HepG2 (cell line): ENCODE results near the gene DTX2. TPM values are rescaled to one million over a fixed set of nuclear protein-coding genes. Genes with fewer than 3 reads are reported as not detected.
A peak's percentile ranks its signal among the peaks of the same experiment; 100 is the strongest.

ENCODE experiments used
- AKAP8 ChIP-seq: sonication (generic); formaldehyde crosslinking; IDR thresholded peaks from 2 replicates; pipeline ENCODE4 v1.5.1; 2020; ENCODE audit warnings: mild to moderate bottlenecking, missing genetic modification reagents
- CCDC6 ChIP-seq: sonication (generic); formaldehyde crosslinking; IDR thresholded peaks from 2 replicates; pipeline ENCODE4 v1.8.1; 2022; ENCODE audit warnings: mild to moderate bottlenecking, missing genetic modification reagents, moderate library complexity
- GATAD2A ChIP-seq: IDR thresholded peaks from 2 replicates; pipeline ENCODE4 v1.6.1; 2016
- GTF2F1 ChIP-seq: fragments of 150-350 bp; IDR thresholded peaks from 2 replicates; pipeline ENCODE4 v1.6.1; 2014; ENCODE audit warnings: low read length
- HHEX ChIP-seq: IDR thresholded peaks from 2 replicates; pipeline ENCODE4 v1.6.1; 2016; ENCODE audit warnings: control low read depth
- MEIS1 ChIP-seq: sonication (generic); formaldehyde crosslinking; IDR thresholded peaks from 2 replicates; pipeline ENCODE4 v1.9.0; 2021; ENCODE audit warnings: mild to moderate bottlenecking, missing genetic modification reagents, moderate library complexity, borderline replicate concordance
- NFKB2 ChIP-seq: sonication (generic); formaldehyde crosslinking; IDR thresholded peaks from 2 replicates; pipeline ENCODE4 v1.4.0; 2020; ENCODE audit warnings: missing genetic modification reagents, borderline replicate concordance
- PAWR ChIP-seq: sonication (generic); formaldehyde crosslinking; IDR thresholded peaks from 2 replicates; pipeline ENCODE4 v1.4.0; 2020; ENCODE audit warnings: missing genetic modification reagents, mild to moderate bottlenecking, borderline replicate concordance
- SMARCC2 ChIP-seq: fragments of 450-650 bp; IDR thresholded peaks from 2 replicates; pipeline ENCODE4 v1.6.1; 2017; ENCODE audit warnings: antibody characterized with exemption, mild to moderate bottlenecking
- TAF15 ChIP-seq: fragments of 200-400 bp; formaldehyde crosslinking; IDR thresholded peaks from one replicate; pipeline ENCODE4 v1.6.1; 2018; ENCODE audit warnings: mild to moderate bottlenecking, low read depth, low read length; ENCODE audit not compliant: poor library complexity, severe bottlenecking
- TP53 ChIP-seq: sonication (generic); formaldehyde crosslinking; conservative IDR thresholded peaks from 2 replicates; pipeline ENCODE4 v1.4.0; 2020; ENCODE audit warnings: missing genetic modification reagents
- TSC22D2 ChIP-seq: sonication (generic); formaldehyde crosslinking; IDR thresholded peaks from 2 replicates; pipeline ENCODE4 v1.5.1; 2020; ENCODE audit warnings: missing genetic modification reagents, mild to moderate bottlenecking, borderline replicate concordance
- ZKSCAN8 ChIP-seq: IDR thresholded peaks from 2 replicates; pipeline ENCODE4 v1.6.1; 2016; ENCODE audit warnings: borderline replicate concordance, missing genetic modification reagents, missing compliant biosample characterization
- ZNF496 ChIP-seq: sonication (generic); formaldehyde crosslinking; IDR thresholded peaks from 2 replicates; pipeline ENCODE4 v1.8.1; 2023; ENCODE audit warnings: mild to moderate bottlenecking, moderate library complexity, missing genetic modification reagents; ENCODE audit not compliant: insufficient replicate concordance
- ZNF563 ChIP-seq: sonication (generic); formaldehyde crosslinking; IDR thresholded peaks from 2 replicates; pipeline ENCODE4 v1.8.0; 2022; ENCODE audit warnings: mild to moderate bottlenecking, moderate library complexity, missing genetic modification reagents
- ZNF7 ChIP-seq: IDR thresholded peaks from 2 replicates; pipeline ENCODE4 v1.6.1; 2016; ENCODE audit warnings: missing biosample characterization, missing genetic modification reagents
- ZNF878 ChIP-seq: sonication (generic); formaldehyde crosslinking; IDR thresholded peaks from 2 replicates; pipeline ENCODE4 v1.8.1; 2023; ENCODE audit warnings: mild to moderate bottlenecking, missing genetic modification reagents, moderate library complexity
- ZSCAN22 ChIP-seq: sonication (generic); formaldehyde crosslinking; IDR thresholded peaks from 2 replicates; pipeline ENCODE4 v1.4.0; 2020; ENCODE audit warnings: mild to moderate bottlenecking, missing genetic modification reagents
- ZZZ3 ChIP-seq: sonication (generic); formaldehyde crosslinking; IDR thresholded peaks from 2 replicates; pipeline ENCODE4 v1.4.0; 2020; ENCODE audit warnings: missing genetic modification reagents, mild to moderate bottlenecking, borderline replicate concordance
- polyA plus RNA-seq, 8 experiments: library from polyadenylated mRNA; depleted of rRNA in 3 of 8; stranded (reverse) in 7 of 8; unstranded in 1 of 8; fragments of >200 nt; fragmentation: Illumina TruSeq in 4 of 8; extraction: Trizol in 4 of 8; gene quantifications; 2 replicates each; pipeline versions ENCODE4 v1.2.1 to v1.2.3, GENCODE V29; 2011 to 2016; ENCODE audit warnings: low read depth in 4 of 8, missing spikeins in 1 of 8, mixed read lengths in 1 of 8; ENCODE audit not compliant: insufficient read depth in 1 of 8
- total RNA-seq, 5 experiments: library from RNA; depleted of rRNA; stranded (reverse); fragments of >200 nt; fragmentation: Illumina TruSeq; extraction: Trizol; gene quantifications; 2 replicates each; pipeline ENCODE4 v1.2.3, GENCODE V29; 2016; ENCODE audit warnings: low read depth in 1 of 5
- TF ChIP-seq, protein P1 (sequence below): sonication (generic); formaldehyde crosslinking; IDR thresholded peaks from 2 replicates; pipeline ENCODE4 v1.4.0; 2020; ENCODE audit warnings: mild to moderate bottlenecking, missing genetic modification reagents
- TF ChIP-seq, protein P2 (sequence below): sonication (generic); formaldehyde crosslinking; IDR thresholded peaks from 2 replicates; pipeline ENCODE4 v1.5.0; 2020; ENCODE audit warnings: missing genetic modification reagents
- TF ChIP-seq, protein P3 (sequence below): sonication (generic); formaldehyde crosslinking; IDR thresholded peaks from 2 replicates; pipeline ENCODE4 v1.4.0; 2020; ENCODE audit warnings: mild to moderate bottlenecking, missing genetic modification reagents
- TF ChIP-seq, protein P4 (sequence below): sonication (generic); formaldehyde crosslinking; IDR thresholded peaks from 2 replicates; pipeline ENCODE4 v1.5.0; 2020; ENCODE audit warnings: missing genetic modification reagents
- TF ChIP-seq, protein P5 (sequence below): sonication (generic); formaldehyde crosslinking; IDR thresholded peaks from 2 replicates; pipeline ENCODE4 v1.4.0; 2020; ENCODE audit warnings: missing genetic modification reagents
- TF ChIP-seq, protein P6 (sequence below): sonication (generic); formaldehyde crosslinking; conservative IDR thresholded peaks from 2 replicates; pipeline ENCODE4 v1.8.0; 2022; ENCODE audit warnings: missing genetic modification reagents

Gene DTX2
- total and polyA plus RNA-seq, 2 of the 13 experiments (the other 11 are each of a cell fraction or from before 2014, with no cell fraction given), result 5.5 to 6.2 TPM

DNA sequence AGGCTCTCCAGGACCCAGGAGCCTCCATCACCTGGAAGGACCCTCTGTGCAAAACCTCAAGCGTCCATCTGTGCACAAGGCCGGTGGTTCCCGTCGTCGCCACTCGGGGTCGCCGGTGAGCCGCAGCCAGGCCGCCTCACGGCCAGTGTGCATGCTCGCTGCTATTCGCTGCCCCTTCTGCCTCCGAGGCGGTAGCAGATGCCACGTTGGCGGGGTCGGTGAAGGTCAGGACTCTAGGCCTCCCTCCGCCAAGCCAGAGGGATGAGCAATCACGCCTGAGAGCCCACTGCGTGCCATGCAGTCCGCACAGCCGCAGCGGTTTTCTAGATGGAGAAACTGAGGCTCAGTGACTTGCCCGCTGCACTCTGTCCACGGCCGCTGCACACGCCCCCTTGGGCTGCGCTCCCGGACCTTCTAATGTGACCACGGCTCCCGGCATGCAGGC lies 54.5 kb downstream of the DTX2 start (continued):
- TF ChIP-seq, protein P1, sequence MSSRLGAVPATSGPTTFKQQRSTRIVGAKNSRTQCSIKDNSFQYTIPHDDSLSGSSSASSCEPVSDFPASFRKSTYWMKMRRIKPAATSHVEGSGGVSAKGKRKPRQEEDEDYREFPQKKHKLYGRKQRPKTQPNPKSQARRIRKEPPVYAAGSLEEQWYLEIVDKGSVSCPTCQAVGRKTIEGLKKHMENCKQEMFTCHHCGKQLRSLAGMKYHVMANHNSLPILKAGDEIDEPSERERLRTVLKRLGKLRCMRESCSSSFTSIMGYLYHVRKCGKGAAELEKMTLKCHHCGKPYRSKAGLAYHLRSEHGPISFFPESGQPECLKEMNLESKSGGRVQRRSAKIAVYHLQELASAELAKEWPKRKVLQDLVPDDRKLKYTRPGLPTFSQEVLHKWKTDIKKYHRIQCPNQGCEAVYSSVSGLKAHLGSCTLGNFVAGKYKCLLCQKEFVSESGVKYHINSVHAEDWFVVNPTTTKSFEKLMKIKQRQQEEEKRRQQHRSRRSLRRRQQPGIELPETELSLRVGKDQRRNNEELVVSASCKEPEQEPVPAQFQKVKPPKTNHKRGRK (CRISPR knock-in tag), result peak; percentile 80
- TF ChIP-seq CCDC6 (CRISPR knock-in tag), result no peak
- peak; percentile 74; the same call in 1 of the 2 replicates for TF ChIP-seq ZNF563 (CRISPR knock-in tag)
- no peak for TF ChIP-seq TSC22D2 (CRISPR knock-in tag)
- TF ChIP-seq, protein P2, sequence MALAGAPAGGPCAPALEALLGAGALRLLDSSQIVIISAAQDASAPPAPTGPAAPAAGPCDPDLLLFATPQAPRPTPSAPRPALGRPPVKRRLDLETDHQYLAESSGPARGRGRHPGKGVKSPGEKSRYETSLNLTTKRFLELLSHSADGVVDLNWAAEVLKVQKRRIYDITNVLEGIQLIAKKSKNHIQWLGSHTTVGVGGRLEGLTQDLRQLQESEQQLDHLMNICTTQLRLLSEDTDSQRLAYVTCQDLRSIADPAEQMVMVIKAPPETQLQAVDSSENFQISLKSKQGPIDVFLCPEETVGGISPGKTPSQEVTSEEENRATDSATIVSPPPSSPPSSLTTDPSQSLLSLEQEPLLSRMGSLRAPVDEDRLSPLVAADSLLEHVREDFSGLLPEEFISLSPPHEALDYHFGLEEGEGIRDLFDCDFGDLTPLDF, result no peak
- TF ChIP-seq ZNF878, result no peak
- no peak for TF ChIP-seq GTF2F1
- no peak for TF ChIP-seq ZNF496 (CRISPR knock-in tag)
- TF ChIP-seq GATAD2A (CRISPR knock-in tag), result peak; percentile 51; the same call in 1 of the 2 replicates
- no peak for TF ChIP-seq AKAP8 (CRISPR knock-in tag)
- no peak for TF ChIP-seq ZNF7
- TF ChIP-seq, protein P3, sequence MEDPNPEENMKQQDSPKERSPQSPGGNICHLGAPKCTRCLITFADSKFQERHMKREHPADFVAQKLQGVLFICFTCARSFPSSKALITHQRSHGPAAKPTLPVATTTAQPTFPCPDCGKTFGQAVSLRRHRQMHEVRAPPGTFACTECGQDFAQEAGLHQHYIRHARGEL (CRISPR knock-in tag), result peak; percentile 94
- TF ChIP-seq, protein P4, sequence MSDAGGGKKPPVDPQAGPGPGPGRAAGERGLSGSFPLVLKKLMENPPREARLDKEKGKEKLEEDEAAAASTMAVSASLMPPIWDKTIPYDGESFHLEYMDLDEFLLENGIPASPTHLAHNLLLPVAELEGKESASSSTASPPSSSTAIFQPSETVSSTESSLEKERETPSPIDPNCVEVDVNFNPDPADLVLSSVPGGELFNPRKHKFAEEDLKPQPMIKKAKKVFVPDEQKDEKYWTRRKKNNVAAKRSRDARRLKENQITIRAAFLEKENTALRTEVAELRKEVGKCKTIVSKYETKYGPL (CRISPR knock-in tag), result no peak
- TF ChIP-seq, protein P5, sequence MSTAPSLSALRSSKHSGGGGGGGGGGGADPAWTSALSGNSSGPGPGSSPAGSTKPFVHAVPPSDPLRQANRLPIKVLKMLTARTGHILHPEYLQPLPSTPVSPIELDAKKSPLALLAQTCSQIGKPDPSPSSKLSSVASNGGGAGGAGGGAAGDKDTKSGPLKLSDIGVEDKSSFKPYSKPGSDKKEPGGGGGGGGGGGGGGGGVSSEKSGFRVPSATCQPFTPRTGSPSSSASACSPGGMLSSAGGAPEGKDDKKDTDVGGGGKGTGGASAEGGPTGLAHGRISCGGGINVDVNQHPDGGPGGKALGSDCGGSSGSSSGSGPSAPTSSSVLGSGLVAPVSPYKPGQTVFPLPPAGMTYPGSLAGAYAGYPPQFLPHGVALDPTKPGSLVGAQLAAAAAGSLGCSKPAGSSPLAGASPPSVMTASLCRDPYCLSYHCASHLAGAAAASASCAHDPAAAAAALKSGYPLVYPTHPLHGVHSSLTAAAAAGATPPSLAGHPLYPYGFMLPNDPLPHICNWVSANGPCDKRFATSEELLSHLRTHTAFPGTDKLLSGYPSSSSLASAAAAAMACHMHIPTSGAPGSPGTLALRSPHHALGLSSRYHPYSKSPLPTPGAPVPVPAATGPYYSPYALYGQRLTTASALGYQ (CRISPR knock-in tag), result no peak
- TF ChIP-seq SMARCC2, result no peak
- peak; percentile 48; the same call in 1 of the 2 replicates for TF ChIP-seq MEIS1 (CRISPR knock-in tag)
- 0 out of 2 replicates have a peak, but pooled peaks have one; percentile 44 for TF ChIP-seq PAWR
- no peak for TF ChIP-seq TAF15
- no peak for TF ChIP-seq ZZZ3
- TF ChIP-seq TP53 (CRISPR knock-in tag), result no peak
- no peak for TF ChIP-seq HHEX
- no peak for TF ChIP-seq NFKB2 (CRISPR knock-in tag)
- no peak for TF ChIP-seq ZSCAN22 (CRISPR knock-in tag)
- TF ChIP-seq, protein P6, sequence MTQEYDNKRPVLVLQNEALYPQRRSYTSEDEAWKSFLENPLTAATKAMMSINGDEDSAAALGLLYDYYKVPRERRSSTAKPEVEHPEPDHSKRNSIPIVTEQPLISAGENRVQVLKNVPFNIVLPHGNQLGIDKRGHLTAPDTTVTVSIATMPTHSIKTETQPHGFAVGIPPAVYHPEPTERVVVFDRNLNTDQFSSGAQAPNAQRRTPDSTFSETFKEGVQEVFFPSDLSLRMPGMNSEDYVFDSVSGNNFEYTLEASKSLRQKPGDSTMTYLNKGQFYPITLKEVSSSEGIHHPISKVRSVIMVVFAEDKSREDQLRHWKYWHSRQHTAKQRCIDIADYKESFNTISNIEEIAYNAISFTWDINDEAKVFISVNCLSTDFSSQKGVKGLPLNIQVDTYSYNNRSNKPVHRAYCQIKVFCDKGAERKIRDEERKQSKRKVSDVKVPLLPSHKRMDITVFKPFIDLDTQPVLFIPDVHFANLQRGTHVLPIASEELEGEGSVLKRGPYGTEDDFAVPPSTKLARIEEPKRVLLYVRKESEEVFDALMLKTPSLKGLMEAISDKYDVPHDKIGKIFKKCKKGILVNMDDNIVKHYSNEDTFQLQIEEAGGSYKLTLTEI (CRISPR knock-in tag), result no peak
- TF ChIP-seq ZKSCAN8, result peak; percentile 83; the same call in 1 of the 2 replicates
